HepG2 (cell line): Measurements from ENCODE around the gene TBCD. TPM values are rescaled to one million over a fixed set of nuclear protein-coding genes. Genes with fewer than 3 reads are reported as not detected.

Experiments
- ATF7-NPFF ChIP-seq: sonication (generic); formaldehyde crosslinking; IDR thresholded peaks from 2 replicates; pipeline ENCODE4 v1.8.1; 2023; ENCODE audit warnings: mild to moderate bottlenecking, low read depth, missing genetic modification reagents, moderate library complexity
- CENPT ChIP-seq: sonication (generic); formaldehyde crosslinking; IDR thresholded peaks from 2 replicates; pipeline ENCODE4 v1.8.0; 2022; ENCODE audit warnings: low read depth, mild to moderate bottlenecking, moderate library complexity, missing genetic modification reagents
- DMAP1 ChIP-seq: IDR thresholded peaks from 2 replicates; pipeline ENCODE4 v1.6.1; 2016
- NFE2L2 ChIP-seq: fragments of 150-350 bp; IDR thresholded peaks from 2 replicates; pipeline ENCODE4 v1.6.1; 2014; ENCODE audit warnings: low read length
- PCBP1 ChIP-seq: fragments of 200-400 bp; formaldehyde crosslinking; IDR thresholded peaks from 2 replicates; pipeline ENCODE4 v1.6.1; 2017; ENCODE audit warnings: mild to moderate bottlenecking, low read depth, low read length, borderline replicate concordance
- POLR2AphosphoS2 ChIP-seq: IDR thresholded peaks from 2 replicates; pipeline ENCODE4 v1.6.1; 2011; ENCODE audit warnings: low read depth, low read length, improper control_type of control experiment
- REPIN1 ChIP-seq: sonication (generic); formaldehyde crosslinking; IDR thresholded peaks from 2 replicates; pipeline ENCODE4 v1.8.0; 2022; ENCODE audit warnings: missing genetic modification reagents, low read depth, mild to moderate bottlenecking, borderline replicate concordance
- TMF1 ChIP-seq: sonication (generic); formaldehyde crosslinking; IDR thresholded peaks from 2 replicates; pipeline ENCODE4 v1.8.1; 2022; ENCODE audit warnings: low read depth, missing genetic modification reagents
- ZBTB10 ChIP-seq: sonication (generic); formaldehyde crosslinking; IDR thresholded peaks from 2 replicates; pipeline ENCODE4 v1.4.0; 2020; ENCODE audit warnings: missing genetic modification reagents, borderline replicate concordance
- ZBTB7A ChIP-seq: sonication (generic); formaldehyde crosslinking; IDR thresholded peaks from 2 replicates; pipeline ENCODE4 v1.8.0; 2022; ENCODE audit warnings: mild to moderate bottlenecking, missing genetic modification reagents
- ZNF160 ChIP-seq: sonication (generic); formaldehyde crosslinking; IDR thresholded peaks from 2 replicates; pipeline ENCODE4 v1.8.0; 2022; ENCODE audit warnings: mild to moderate bottlenecking, inconsistent platforms, missing genetic modification reagents
- ZNF292 ChIP-seq: sonication (generic); formaldehyde crosslinking; IDR thresholded peaks from 2 replicates; pipeline ENCODE4 v1.8.1; 2022; ENCODE audit warnings: mild to moderate bottlenecking, low read depth, missing genetic modification reagents, borderline replicate concordance
- ZNF598 ChIP-seq: sonication (generic); formaldehyde crosslinking; IDR thresholded peaks from 2 replicates; pipeline ENCODE4 v1.5.1; 2020; ENCODE audit warnings: mild to moderate bottlenecking, missing genetic modification reagents, borderline replicate concordance
- ZNF652 ChIP-seq: IDR thresholded peaks from 2 replicates; pipeline ENCODE4 v1.6.1; 2016; ENCODE audit warnings: low read depth, borderline replicate concordance
- ZNF720 ChIP-seq: sonication (generic); formaldehyde crosslinking; IDR thresholded peaks from 2 replicates; pipeline ENCODE4 v1.4.0; 2020; ENCODE audit warnings: missing genetic modification reagents
- ZNF766 ChIP-seq: sonication (generic); formaldehyde crosslinking; IDR thresholded peaks from 2 replicates; pipeline ENCODE4 v1.5.0; 2020; ENCODE audit warnings: missing genetic modification reagents, borderline replicate concordance
- polyA plus RNA-seq, 8 experiments: library from polyadenylated mRNA; depleted of rRNA in 3 of 8; stranded (reverse) in 7 of 8; unstranded in 1 of 8; fragments of >200 nt; fragmentation: Illumina TruSeq in 4 of 8; extraction: Trizol in 4 of 8; gene quantifications; 2 replicates each; pipeline versions ENCODE4 v1.2.1 to v1.2.3, GENCODE V29; 2011 to 2016; ENCODE audit warnings: low read depth in 4 of 8, missing spikeins in 1 of 8, mixed read lengths in 1 of 8; ENCODE audit not compliant: insufficient read depth in 1 of 8
- total RNA-seq, 5 experiments: library from RNA; depleted of rRNA; stranded (reverse); fragments of >200 nt; fragmentation: Illumina TruSeq; extraction: Trizol; gene quantifications; 2 replicates each; pipeline ENCODE4 v1.2.3, GENCODE V29; 2016; ENCODE audit warnings: low read depth in 1 of 5
- TF ChIP-seq, protein P1 (sequence below): sonication (generic); formaldehyde crosslinking; IDR thresholded peaks from 2 replicates; pipeline ENCODE4 v1.4.0; 2020; ENCODE audit warnings: missing genetic modification reagents, mild to moderate bottlenecking, borderline replicate concordance
- TF ChIP-seq, protein P2 (sequence below): sonication (generic); formaldehyde crosslinking; conservative IDR thresholded peaks from 2 replicates; pipeline ENCODE4 v1.4.0; 2020; ENCODE audit warnings: missing genetic modification reagents
- TF ChIP-seq, protein P3 (sequence below): sonication (generic); formaldehyde crosslinking; IDR thresholded peaks from 2 replicates; pipeline ENCODE4 v1.8.1; 2023; ENCODE audit warnings: mild to moderate bottlenecking, inconsistent platforms, moderate library complexity, missing genetic modification reagents, borderline replicate concordance

Gene TBCD
- total and polyA plus RNA-seq, 2 of the 13 experiments (the other 11 are each of a cell fraction or from before 2014, with no cell fraction given): 33.9 to 54.8 TPM

- TF ChIP-seq, protein P1, sequence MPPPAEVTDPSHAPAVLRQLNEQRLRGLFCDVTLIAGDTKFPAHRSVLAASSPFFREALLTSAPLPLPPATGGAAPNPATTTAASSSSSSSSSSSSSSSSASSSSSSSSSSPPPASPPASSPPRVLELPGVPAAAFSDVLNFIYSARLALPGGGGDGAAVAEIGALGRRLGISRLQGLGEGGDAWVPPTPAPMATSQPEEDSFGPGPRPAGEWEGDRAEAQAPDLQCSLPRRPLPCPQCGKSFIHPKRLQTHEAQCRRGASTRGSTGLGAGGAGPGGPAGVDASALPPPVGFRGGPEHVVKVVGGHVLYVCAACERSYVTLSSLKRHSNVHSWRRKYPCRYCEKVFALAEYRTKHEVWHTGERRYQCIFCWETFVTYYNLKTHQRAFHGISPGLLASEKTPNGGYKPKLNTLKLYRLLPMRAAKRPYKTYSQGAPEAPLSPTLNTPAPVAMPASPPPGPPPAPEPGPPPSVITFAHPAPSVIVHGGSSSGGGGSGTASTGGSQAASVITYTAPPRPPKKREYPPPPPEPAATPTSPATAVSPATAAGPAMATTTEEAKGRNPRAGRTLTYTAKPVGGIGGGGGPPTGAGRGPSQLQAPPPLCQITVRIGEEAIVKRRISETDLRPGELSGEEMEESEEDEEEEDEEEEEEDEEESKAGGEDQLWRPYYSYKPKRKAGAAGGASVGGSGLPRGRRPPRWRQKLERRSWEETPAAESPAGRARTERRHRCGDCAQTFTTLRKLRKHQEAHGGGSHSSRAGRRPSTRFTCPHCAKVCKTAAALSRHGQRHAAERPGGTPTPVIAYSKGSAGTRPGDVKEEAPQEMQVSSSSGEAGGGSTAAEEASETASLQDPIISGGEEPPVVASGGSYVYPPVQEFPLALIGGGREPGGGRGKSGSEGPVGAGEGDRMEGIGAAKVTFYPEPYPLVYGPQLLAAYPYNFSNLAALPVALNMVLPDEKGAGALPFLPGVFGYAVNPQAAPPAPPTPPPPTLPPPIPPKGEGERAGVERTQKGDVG: peak; percentile 97; the same call in 1 of the 2 replicates
- 0 out of 2 replicates have a peak, but pooled peaks have one; percentile 60 for TF ChIP-seq ATF7-NPFF (CRISPR knock-in tag)
- TF ChIP-seq, protein P2, sequence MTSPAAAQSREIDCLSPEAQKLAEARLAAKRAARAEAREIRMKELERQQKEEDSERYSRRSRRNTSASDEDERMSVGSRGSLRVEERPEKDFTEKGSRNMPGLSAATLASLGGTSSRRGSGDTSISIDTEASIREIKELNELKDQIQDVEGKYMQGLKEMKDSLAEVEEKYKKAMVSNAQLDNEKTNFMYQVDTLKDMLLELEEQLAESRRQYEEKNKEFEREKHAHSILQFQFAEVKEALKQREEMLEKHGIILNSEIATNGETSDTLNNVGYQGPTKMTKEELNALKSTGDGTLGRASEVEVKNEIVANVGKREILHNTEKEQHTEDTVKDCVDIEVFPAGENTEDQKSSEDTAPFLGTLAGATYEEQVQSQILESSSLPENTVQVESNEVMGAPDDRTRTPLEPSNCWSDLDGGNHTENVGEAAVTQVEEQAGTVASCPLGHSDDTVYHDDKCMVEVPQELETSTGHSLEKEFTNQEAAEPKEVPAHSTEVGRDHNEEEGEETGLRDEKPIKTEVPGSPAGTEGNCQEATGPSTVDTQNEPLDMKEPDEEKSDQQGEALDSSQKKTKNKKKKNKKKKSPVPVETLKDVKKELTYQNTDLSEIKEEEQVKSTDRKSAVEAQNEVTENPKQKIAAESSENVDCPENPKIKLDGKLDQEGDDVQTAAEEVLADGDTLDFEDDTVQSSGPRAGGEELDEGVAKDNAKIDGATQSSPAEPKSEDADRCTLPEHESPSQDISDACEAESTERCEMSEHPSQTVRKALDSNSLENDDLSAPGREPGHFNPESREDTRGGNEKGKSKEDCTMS: no peak
- no peak for TF ChIP-seq ZBTB10 (CRISPR knock-in tag)
- no peak; the same call in 1 of the 2 replicates for TF ChIP-seq ZBTB7A (CRISPR knock-in tag)
- no peak for TF ChIP-seq PCBP1
- TF ChIP-seq TMF1 (CRISPR knock-in tag): no peak
- TF ChIP-seq, protein P3, sequence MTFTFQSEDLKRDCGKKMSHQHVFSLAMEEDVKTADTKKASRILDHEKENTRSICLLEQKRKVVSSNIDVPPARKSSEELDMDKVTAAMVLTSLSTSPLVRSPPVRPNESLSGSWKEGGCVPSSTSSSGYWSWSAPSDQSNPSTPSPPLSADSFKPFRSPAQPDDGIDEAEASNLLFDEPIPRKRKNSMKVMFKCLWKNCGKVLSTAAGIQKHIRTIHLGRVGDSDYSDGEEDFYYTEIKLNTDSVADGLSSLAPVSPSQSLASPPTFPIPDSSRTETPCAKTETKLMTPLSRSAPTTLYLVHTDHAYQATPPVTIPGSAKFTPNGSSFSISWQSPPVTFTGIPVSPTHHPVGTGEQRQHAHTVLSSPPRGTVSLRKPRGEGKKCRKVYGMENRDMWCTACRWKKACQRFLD (CRISPR knock-in tag): 0 out of 2 replicates have a peak, but pooled peaks have one; percentile 44
- no peak for TF ChIP-seq NFE2L2
- no peak for TF ChIP-seq DMAP1 (CRISPR knock-in tag)
- no peak for TF ChIP-seq POLR2AphosphoS2
- peak; percentile 32; the same call in 1 of the 2 replicates for TF ChIP-seq REPIN1 (CRISPR knock-in tag)
- 0 out of 2 replicates have a peak, but pooled peaks have one; percentile 42 for TF ChIP-seq ZNF598 (CRISPR knock-in tag)
- TF ChIP-seq CENPT: no peak
- no peak for TF ChIP-seq ZNF652
- no peak for TF ChIP-seq ZNF720 (CRISPR knock-in tag)
- no peak; the same call in 1 of the 2 replicates for TF ChIP-seq ZNF766 (CRISPR knock-in tag)
- no peak for TF ChIP-seq ZNF160 (CRISPR knock-in tag)
- TF ChIP-seq ZNF292: no peak
Observed at GRCh38 chr17:82775001-82775823, 23.3 kb downstream of the TBCD start (continued).
